ENCODE data around the gene ARID1A. TPM values are rescaled to one million over a fixed set of nuclear protein-coding genes. Genes with fewer than 3 reads are reported as not detected.
A peak's percentile ranks its signal among the peaks of the same experiment; 100 is the strongest.

Gene ARID1A
- polyA plus RNA-seq, 1 donor (not counting 4 experiments of a cell fraction or from before 2014, with no cell fraction given) = 10.2 TPM

- H3K36me3 ChIP-seq (ENCODE audit: control insufficient read depth in 2 of 2, extremely low read depth in 1 of 2, insufficient read depth in 2 of 2, low read length in 2 of 2) = peaks cover 26 to 34% of the 10 kb centered on the region in 2 experiments
- H3K9me3 ChIP-seq (ENCODE audit: control insufficient read depth, low read depth, low read length) = no peaks in the 10 kb centered on the region
- peaks cover 15% of the 10 kb centered on the region for H3K4me1 ChIP-seq (ENCODE audit: control insufficient read depth, extremely low read depth, insufficient read depth, low read length)
- H3K9me1 ChIP-seq (ENCODE audit: control insufficient read depth, extremely low read depth, insufficient read depth, low read length) = no peaks in the 10 kb centered on the region
- no peak for TF ChIP-seq EZH2 (IDR thresholded peaks at IDR 0.05; ENCODE audit: low read length)
- TF ChIP-seq CTCF (optimal IDR thresholded peaks at IDR 0.05 in 1 of 3, IDR thresholded peaks at IDR 0.05 in 1 of 3, conservative IDR thresholded peaks at IDR 0.05 in 1 of 3; ENCODE audit: extremely low read depth in 1 of 3, insufficient read depth in 2 of 3, low read length in 3 of 3) = no peak
- dilution Hi-C loops (cut with MboI; ENCODE audit: extremely low pct_ligation_motif_present, low sequenced_read_pairs) = no loop called here
- H4K20me1 ChIP-seq (ENCODE audit: control insufficient read depth, extremely low read depth, insufficient read depth, low read length) = no peaks in the 10 kb centered on the region
- H3K27ac ChIP-seq (ENCODE audit: control insufficient read depth, insufficient read depth, low read length) = peak overlapping the region; percentile 27
- H3K9ac ChIP-seq (ENCODE audit: control insufficient read depth, extremely low read depth, insufficient read depth, low read length) = no peak overlapping the region
- no peak for FAIRE-seq
- no peak overlapping the region for H2AFZ ChIP-seq (ENCODE audit: control insufficient read depth, low read length)
- DNase-seq (ENCODE audit: low read depth, low spot score) = no peak
- H3K4me3 ChIP-seq (ENCODE audit: control insufficient read depth in 2 of 3, extremely low read depth in 1 of 3, insufficient read depth in 2 of 3, low read depth in 1 of 3, low read length in 3 of 3) = no peak overlapping the region
- H3K27me3 ChIP-seq (ENCODE audit: control insufficient read depth, extremely low read depth, insufficient read depth, low read length) = no peaks in the 10 kb centered on the region
- peaks cover 21% of the 10 kb centered on the region for H3K79me2 ChIP-seq (ENCODE audit: control insufficient read depth, insufficient read depth, low read length)
- H3K4me2 ChIP-seq (ENCODE audit: control insufficient read depth, extremely low read depth, insufficient read depth, low read depth, low read length) = no peak overlapping the region
These were observed 38.8 kb downstream of the ARID1A start for GRCh38 chr1:26734501-26735058.

GRCh38 chr1:26739329-26739914, 43.6 kb downstream of the ARID1A start:
- dilution Hi-C loops (cut with MboI; ENCODE audit: extremely low pct_ligation_motif_present, low sequenced_read_pairs) = no loop called here
- no peaks in the 10 kb centered on the region for H4K20me1 ChIP-seq (ENCODE audit: control insufficient read depth, extremely low read depth, insufficient read depth, low read length)

More at GRCh38 chr1:26739329-26739914, 43.6 kb downstream of the ARID1A start:
- Histone ChIP-seq H2AFZ (ENCODE audit: control insufficient read depth, low read length) (no peak overlapping the region), H3K27ac (ENCODE audit: control insufficient read depth, insufficient read depth, low read length) (no peak overlapping the region), H3K4me1 (ENCODE audit: control insufficient read depth, extremely low read depth, insufficient read depth, low read length) (peaks cover 10% of the 10 kb centered on the region), H3K9ac (ENCODE audit: control insufficient read depth, extremely low read depth, insufficient read depth, low read length) (no peak overlapping the region), H3K4me2 (ENCODE audit: control insufficient read depth, extremely low read depth, insufficient read depth, low read depth, low read length) (no peak overlapping the region), H3K36me3 (ENCODE audit: control insufficient read depth in 2 of 2, extremely low read depth in 1 of 2, insufficient read depth in 2 of 2, low read length in 2 of 2) (peaks cover 30 to 34% of the 10 kb centered on the region in 2 experiments), H3K9me3 (ENCODE audit: control insufficient read depth, low read depth, low read length) (no peaks in the 10 kb centered on the region), H3K79me2 (ENCODE audit: control insufficient read depth, insufficient read depth, low read length) (peaks cover 33% of the 10 kb centered on the region), H3K4me3 (ENCODE audit: control insufficient read depth in 2 of 3, extremely low read depth in 1 of 3, insufficient read depth in 2 of 3, low read depth in 1 of 3, low read length in 3 of 3) (no peak overlapping the region), H3K27me3 (ENCODE audit: control insufficient read depth, extremely low read depth, insufficient read depth, low read length) (no peaks in the 10 kb centered on the region), H3K9me1 (ENCODE audit: control insufficient read depth, extremely low read depth, insufficient read depth, low read length) (no peaks in the 10 kb centered on the region)
- DNase-seq (ENCODE audit: low read depth, low spot score) = no peak
- TF ChIP-seq CTCF (optimal IDR thresholded peaks at IDR 0.05 in 1 of 3, IDR thresholded peaks at IDR 0.05 in 1 of 3, conservative IDR thresholded peaks at IDR 0.05 in 1 of 3; ENCODE audit: extremely low read depth in 1 of 3, insufficient read depth in 2 of 3, low read length in 3 of 3) (no peak), EZH2 (IDR thresholded peaks at IDR 0.05; ENCODE audit: low read length) (no peak)
- FAIRE-seq = no peak

All from keratinocyte (primary cell).